HG02763 (cell line): ENCODE measurements around the gene FGF1.

Experiments used
- ATAC-seq: cut with Tn5 transposase; IDR thresholded peaks from one replicate; pipeline ENCODE4 v1.9.1; 2021; ENCODE audit warnings: mild to moderate bottlenecking, moderate library complexity; ENCODE audit not compliant: unreplicated experiment

Gene FGF1

GRCh38 chr5:142644640-142645361 lies 41.1 kb downstream of the FGF1 start:
- no peak for ATAC-seq

GRCh38 chr5:142644127-142644526 lies 41.8 kb downstream of the FGF1 start:
- ATAC-seq = no peak

GRCh38 chr5:142643634-142644033 lies 42.3 kb downstream of the FGF1 start:
- no peak for ATAC-seq

- ATAC-seq = no peak
Measured at GRCh38 chr5:142642427-142642826, 43.5 kb downstream of the FGF1 start.

- ATAC-seq = no peak
Measured at GRCh38 chr5:142641711-142642110, 44.2 kb downstream of the FGF1 start.

- ATAC-seq = no peak
Measured at GRCh38 chr5:142640316-142641005, 45.4 kb downstream of the FGF1 start.

- ATAC-seq = no peak
Measured at GRCh38 chr5:142639455-142639854, 46.4 kb downstream of the FGF1 start.

GRCh38 chr5:142637871-142638270 lies 48.0 kb downstream of the FGF1 start:
- ATAC-seq = no peak

- ATAC-seq = no peak
Measured at GRCh38 chr5:142636698-142637324, 49.1 kb downstream of the FGF1 start.

GRCh38 chr5:142636093-142636492 lies 49.8 kb downstream of the FGF1 start:
- no peak for ATAC-seq

GRCh38 chr5:142634216-142635011 lies 51.5 kb downstream of the FGF1 start:
- no peak for ATAC-seq

GRCh38 chr5:142630927-142631539 lies 54.9 kb downstream of the FGF1 start:
- no peak for ATAC-seq

- ATAC-seq = no peak
Measured at GRCh38 chr5:142627383-142628217, 58.3 kb downstream of the FGF1 start.

GRCh38 chr5:142626786-142627185 lies 59.1 kb downstream of the FGF1 start:
- no peak for ATAC-seq

GRCh38 chr5:142626099-142626498 lies 59.8 kb downstream of the FGF1 start:
- no peak for ATAC-seq

- no peak for ATAC-seq
Measured at GRCh38 chr5:142621227-142621626, 64.7 kb downstream of the FGF1 start.

- ATAC-seq = no peak
Measured at GRCh38 chr5:142619815-142620214, 66.1 kb downstream of the FGF1 start.

- ATAC-seq = no peak
Measured at GRCh38 chr5:142618130-142618523, 67.8 kb downstream of the FGF1 start.

GRCh38 chr5:142617416-142618129 lies 68.3 kb downstream of the FGF1 start:
- no peak for ATAC-seq
